ENCODE results near the gene VPS37B. TPM values are rescaled to one million over a fixed set of nuclear protein-coding genes. Genes with fewer than 3 reads are reported as not detected.

The VPS37B gene
- total and polyA plus RNA-seq, 3 experiments from 2014 or later, result 19.3 to 30.6 (median 19.9) TPM

DNA sequence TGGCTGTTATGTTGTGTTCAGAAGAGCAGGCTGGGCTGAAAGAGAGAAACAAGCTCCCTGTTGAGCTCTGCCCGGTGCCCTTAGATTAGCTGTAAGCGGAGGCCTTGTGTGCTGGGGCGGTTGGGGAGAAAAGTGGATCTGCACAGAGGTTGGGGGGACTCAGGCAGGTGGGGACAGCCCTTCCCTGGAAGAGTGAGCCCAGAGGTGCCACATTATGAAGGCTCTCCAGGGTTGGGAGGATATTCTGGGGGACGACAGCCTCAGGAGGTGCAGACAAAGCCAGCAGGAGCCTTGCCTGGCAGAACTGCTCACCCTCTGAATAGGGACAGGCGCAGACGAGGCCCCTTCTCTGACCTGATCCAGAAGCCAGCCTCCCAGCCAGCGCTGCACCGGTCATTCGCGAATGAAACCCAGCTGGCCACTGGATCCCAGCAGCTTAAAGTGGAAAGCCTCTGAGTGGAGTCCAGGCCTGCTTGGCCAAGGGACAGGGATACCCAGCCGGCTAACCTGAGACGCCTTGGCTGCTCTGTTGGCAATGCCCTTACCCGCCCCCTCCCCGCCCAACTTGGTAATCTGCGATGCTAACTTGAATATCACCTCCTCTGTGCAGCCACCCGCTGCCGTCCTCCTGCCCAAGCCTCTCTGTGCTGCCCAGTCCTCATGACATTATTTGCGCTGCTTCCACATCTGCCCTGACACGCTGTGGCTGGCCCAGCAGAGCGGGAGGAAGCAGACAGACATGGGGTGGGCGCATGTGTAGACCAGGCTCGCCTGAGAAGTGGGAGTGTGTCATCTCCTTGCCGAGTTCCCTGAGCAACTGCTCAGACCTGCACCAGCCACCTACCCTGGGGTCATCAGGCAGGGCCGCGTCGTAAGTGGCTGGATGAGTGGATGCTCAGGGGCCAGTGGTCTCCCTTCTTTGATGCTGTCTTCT lies 55.1 kb downstream of the VPS37B start:
- H3K27me3 Mint-ChIP-seq, result peaks cover 0 to 3% of the 10 kb centered on the region in 2 donors
- Histone ChIP-seq H3K36me3 (ENCODE audit: insufficient read depth, low read length) (no peaks in the 10 kb centered on the region), H3K9me3 (ENCODE audit: low read length) (no peaks in the 10 kb centered on the region), H3K27me3 (ENCODE audit: insufficient read depth, low read length, poor library complexity, severe bottlenecking) (no peaks in the 10 kb centered on the region), H3K4me3 (ENCODE audit: low read length) (no peak overlapping the region), H3K4me1 (ENCODE audit: insufficient read depth, low read length) (peaks cover 13% of the 10 kb centered on the region), H3K27ac (ENCODE audit: low read depth, low read length) (no peak overlapping the region)
- CTCF ChIA-PET, result interaction anchor here (1.3 kb wide), 1 partner anchor 13 kb away, joined by 3 read pairs; no protein-coding TSS in a partner anchor
- peaks cover 44 to 63% (median 45%) of the 10 kb centered on the region in 3 donors for H3K4me1 Mint-ChIP-seq
- H3K36me3 Mint-ChIP-seq, result peaks cover 0 to 27% (median 0%) of the 10 kb centered on the region in 3 donors
- no peak overlapping the region for H3K4me3 Mint-ChIP-seq
- H3K27ac Mint-ChIP-seq, result peak overlapping the region in 3 of 8 donors; percentile 61 to 87 (median 68)
- no peaks in the 10 kb centered on the region for H3K9me3 Mint-ChIP-seq
- POLR2A ChIA-PET, result no interaction called here
- DNase-seq, result no peak

DNA sequence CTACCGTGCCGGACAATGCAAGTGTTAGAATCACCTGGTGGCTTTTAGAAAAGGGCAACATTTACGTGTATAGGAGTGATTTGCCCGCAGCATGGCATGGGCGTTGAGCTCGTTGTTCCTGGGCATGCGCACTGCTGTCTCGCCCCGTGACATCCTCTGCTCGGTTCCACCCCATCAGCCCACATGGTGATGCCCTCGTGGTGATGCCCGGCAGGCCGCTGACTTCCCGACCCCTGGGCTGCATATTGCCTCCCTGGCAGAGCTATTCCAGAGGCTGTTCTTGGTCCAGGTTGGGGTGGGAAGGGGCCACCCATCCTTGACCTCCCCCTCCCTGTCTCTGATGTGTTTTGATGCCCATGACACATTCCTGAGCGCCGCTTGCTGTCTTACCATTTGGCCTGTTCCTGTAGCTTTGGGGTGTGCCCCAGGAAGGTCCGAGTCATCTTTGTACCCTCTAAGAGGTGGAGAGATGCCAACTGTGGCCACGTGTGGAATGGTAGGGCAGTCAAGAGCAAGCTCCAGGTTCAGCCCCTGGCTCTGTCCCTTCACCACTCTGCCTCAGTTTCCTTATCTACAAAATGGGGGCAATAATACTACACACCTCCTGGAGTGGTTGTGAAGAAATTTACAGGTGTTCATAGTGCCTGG lies 55.9 kb downstream of the VPS37B start:
- Mint-ChIP-seq H3K27me3 (peaks cover 0 to 3% of the 10 kb centered on the region in 2 donors), H3K4me3 (peak overlapping the region in 1 of 7 donors; percentile 60), H3K27ac (peak overlapping the region in 3 of 8 donors; percentile 38 to 68 (median 61)), H3K36me3 (peaks cover 0 to 27% (median 0%) of the 10 kb centered on the region in 3 donors), H3K9me3 (no peaks in the 10 kb centered on the region), H3K4me1 (peaks cover 44 to 63% (median 45%) of the 10 kb centered on the region in 3 donors)
- H3K36me3 ChIP-seq (ENCODE audit: insufficient read depth, low read length), result no peaks in the 10 kb centered on the region
- H3K4me1 ChIP-seq (ENCODE audit: insufficient read depth, low read length), result peaks cover 13% of the 10 kb centered on the region
- ChIA-PET CTCF (no interaction called here), POLR2A (no interaction called here)
- H3K4me3 ChIP-seq (ENCODE audit: low read length), result no peak overlapping the region
- no peak for DNase-seq
- H3K27ac ChIP-seq (ENCODE audit: low read depth, low read length), result no peak overlapping the region
- H3K27me3 ChIP-seq (ENCODE audit: insufficient read depth, low read length, poor library complexity, severe bottlenecking), result no peaks in the 10 kb centered on the region
- H3K9me3 ChIP-seq (ENCODE audit: low read length), result no peaks in the 10 kb centered on the region

DNA sequence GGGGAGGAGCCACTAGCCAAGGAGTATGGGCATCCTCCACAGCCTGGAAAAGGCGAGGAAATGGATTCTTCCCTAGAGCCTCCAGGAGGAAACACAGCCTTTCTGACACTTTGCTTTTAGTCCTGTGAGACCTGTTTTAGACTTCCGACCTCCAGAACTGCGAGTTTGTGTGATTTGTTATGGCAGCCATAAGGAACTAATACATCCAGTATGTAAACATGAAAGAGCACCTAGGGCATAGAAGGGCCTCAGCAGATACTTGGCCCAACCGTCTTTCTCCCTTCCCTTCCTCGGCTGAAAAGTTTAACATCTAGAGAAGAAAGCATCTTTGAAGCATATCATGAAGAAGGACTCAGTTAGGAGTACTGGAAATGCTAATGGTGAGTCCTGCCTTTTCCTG lies 57.1 kb downstream of the VPS37B start:
- peaks cover 17% of the 10 kb centered on the region for H3K4me1 ChIP-seq (ENCODE audit: insufficient read depth, low read length)
- no peak for DNase-seq
- peaks cover 52 to 72% (median 56%) of the 10 kb centered on the region in 3 donors for H3K4me1 Mint-ChIP-seq
- H3K27me3 Mint-ChIP-seq, result peaks cover 0 to 7% of the 10 kb centered on the region in 2 donors
- no peaks in the 10 kb centered on the region for H3K9me3 Mint-ChIP-seq
- H3K36me3 Mint-ChIP-seq, result peaks cover 0 to 27% (median 0%) of the 10 kb centered on the region in 3 donors
- H3K36me3 ChIP-seq (ENCODE audit: insufficient read depth, low read length), result no peaks in the 10 kb centered on the region
- H3K27ac Mint-ChIP-seq, result peak overlapping the region in 4 of 8 donors; percentile 26 to 80 (median 46)
- no peak overlapping the region for H3K27ac ChIP-seq (ENCODE audit: low read depth, low read length)
- H3K4me3 ChIP-seq (ENCODE audit: low read length), result no peak overlapping the region
- ChIA-PET CTCF (no interaction called here), POLR2A (no interaction called here)
- no peaks in the 10 kb centered on the region for H3K9me3 ChIP-seq (ENCODE audit: low read length)
- peak overlapping the region in 2 of 7 donors; percentile 39 to 79 for H3K4me3 Mint-ChIP-seq
- H3K27me3 ChIP-seq (ENCODE audit: insufficient read depth, low read length, poor library complexity, severe bottlenecking), result no peaks in the 10 kb centered on the region

DNA sequence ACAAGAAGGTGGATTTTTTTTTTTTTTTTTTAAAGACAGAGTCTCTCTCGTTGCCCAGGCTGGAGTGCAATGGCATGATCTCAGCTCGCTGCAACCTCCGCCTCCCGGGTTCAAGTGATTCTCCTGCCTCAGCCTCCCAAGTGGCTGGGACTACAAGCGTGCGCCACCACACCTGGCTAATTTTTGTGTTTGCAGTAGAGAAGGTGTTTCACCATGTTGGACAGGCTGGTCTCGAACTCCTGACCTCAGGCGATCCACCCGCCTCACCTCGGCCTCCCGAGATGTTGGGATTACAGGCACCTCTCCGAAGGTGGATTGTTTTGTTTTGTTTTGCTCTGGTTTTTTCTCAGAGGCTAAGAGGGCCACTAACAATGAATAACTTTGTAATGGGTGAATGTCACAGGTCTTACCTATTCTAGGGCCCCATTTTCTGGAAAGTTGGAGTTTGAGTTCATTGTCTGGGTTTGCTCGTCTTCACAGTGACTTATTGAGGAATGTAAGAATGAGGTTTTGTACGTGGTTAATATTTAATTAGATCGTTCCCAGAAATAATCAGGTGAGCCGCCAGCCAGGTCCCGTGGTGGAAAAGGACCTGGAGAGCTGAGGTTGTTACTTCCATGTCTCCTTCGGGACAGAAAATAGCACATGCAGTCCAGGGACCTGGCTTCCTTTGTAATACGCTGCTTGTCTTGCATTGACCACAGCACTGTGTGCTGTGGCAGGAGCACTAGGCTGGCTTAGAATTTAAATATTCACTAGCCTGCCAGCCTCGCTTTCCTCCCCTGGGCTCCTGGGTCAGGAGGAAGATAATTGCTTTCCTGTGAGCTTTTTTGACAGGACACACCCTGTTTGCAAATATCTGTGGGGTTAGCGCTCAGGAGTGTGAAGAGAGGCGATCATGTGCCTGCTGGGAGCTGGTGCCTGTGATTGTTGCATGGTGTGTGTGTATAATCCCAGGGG lies 58.3 kb downstream of the VPS37B start:
- H3K9me3 ChIP-seq (ENCODE audit: low read length), result no peaks in the 10 kb centered on the region
- H3K36me3 Mint-ChIP-seq, result peaks cover 0 to 27% (median 0%) of the 10 kb centered on the region in 3 donors
- DNase-seq, result no peak
- peak overlapping the region; percentile 90 to 99 (median 97) for H3K4me3 Mint-ChIP-seq
- H3K9me3 Mint-ChIP-seq, result no peaks in the 10 kb centered on the region
- H3K27ac Mint-ChIP-seq, result peak overlapping the region; percentile 14 to 96 (median 86)
- no peaks in the 10 kb centered on the region for H3K27me3 ChIP-seq (ENCODE audit: insufficient read depth, low read length, poor library complexity, severe bottlenecking)
- H3K4me1 Mint-ChIP-seq, result peaks cover 51 to 75% (median 60%) of the 10 kb centered on the region in 3 donors
- ChIA-PET CTCF (interaction anchor here (1.1 to 1.2 kb wide), 2 partner anchors 24 to 43 kb away, joined by 3 to 4 read pairs; no protein-coding TSS in a partner anchor), POLR2A (no interaction called here)
- H3K27me3 Mint-ChIP-seq, result peaks cover 0 to 7% of the 10 kb centered on the region in 2 donors
- no peaks in the 10 kb centered on the region for H3K36me3 ChIP-seq (ENCODE audit: insufficient read depth, low read length)
- no peak overlapping the region for H3K4me3 ChIP-seq (ENCODE audit: low read length)
- peaks cover 17% of the 10 kb centered on the region for H3K4me1 ChIP-seq (ENCODE audit: insufficient read depth, low read length)
- no peak overlapping the region for H3K27ac ChIP-seq (ENCODE audit: low read depth, low read length)

DNA sequence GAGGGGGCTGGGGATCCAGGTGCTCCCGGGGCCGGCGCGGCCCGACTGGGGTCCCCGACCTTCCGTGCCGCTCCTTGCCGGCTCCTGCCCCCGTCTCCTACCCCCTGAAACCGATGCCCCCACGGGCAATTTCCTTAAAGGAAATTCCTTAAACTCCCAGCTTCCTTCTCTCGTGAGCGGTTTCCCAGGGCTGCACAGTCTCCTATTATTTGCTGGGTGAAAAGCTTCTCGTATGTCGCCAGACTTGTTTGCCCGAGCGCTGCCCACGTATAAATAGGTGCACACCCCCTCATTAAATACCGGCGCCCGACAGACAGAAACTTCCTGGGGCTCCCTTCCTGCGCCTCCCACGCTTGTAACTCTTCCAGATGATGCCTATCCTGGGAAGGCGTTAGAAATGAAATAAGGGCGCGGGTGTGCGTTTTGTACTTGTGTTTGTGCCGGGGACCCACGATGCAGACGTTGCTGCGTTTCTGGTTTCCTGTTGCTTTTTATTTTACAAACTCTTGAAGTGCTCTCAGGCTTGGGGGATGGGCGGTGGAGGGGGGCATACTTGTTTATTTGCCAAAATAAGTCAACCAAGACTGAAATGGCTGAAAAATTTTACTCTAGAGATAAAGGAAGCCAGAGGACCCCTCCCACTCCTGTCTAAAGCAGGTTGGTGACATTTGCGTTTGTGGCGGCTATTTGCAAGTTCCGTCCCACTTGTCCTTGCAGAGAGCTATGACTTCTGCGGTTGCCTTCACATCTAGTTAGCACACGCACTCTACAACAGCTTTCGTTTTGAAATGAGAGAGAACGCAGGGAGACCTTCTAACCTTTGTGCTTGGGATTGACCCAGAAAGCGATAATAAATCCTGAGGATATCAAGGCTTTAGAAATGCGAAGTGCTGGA lies 59.6 kb downstream of the VPS37B start:
- Mint-ChIP-seq H3K9me3 (no peaks in the 10 kb centered on the region), H3K36me3 (peaks cover 0 to 25% (median 0%) of the 10 kb centered on the region in 3 donors), H3K27ac (peak overlapping the region; percentile 80 to 98 (median 94)), H3K4me1 (peaks cover 45 to 63% (median 51%) of the 10 kb centered on the region in 3 donors), H3K27me3 (peaks cover 0 to 7% of the 10 kb centered on the region in 2 donors), H3K4me3 (peak overlapping the region; percentile 90 to 99 (median 97))
- POLR2A ChIA-PET, result interaction anchor here (0.5 to 2.0 kb wide), 13 partner anchors 11 to 528 kb away, joined by 3 to 12 read pairs (median 4); partner anchors contain the start of genes MPHOSPH9, MTRFR, OGFOD2 and ZCCHC8
- DNase-seq, result peak in 4 of 5 donors; percentile 29 to 84 (median 66)
- H3K9me3 ChIP-seq (ENCODE audit: low read length), result no peaks in the 10 kb centered on the region
- H3K27me3 ChIP-seq (ENCODE audit: insufficient read depth, low read length, poor library complexity, severe bottlenecking), result no peaks in the 10 kb centered on the region
- CTCF ChIA-PET, result interaction anchor here (0.7 to 1.6 kb wide), 7 partner anchors 9 to 117 kb away, joined by 3 to 8 read pairs (median 4); no protein-coding TSS in a partner anchor
- peak overlapping the region; percentile 67 for H3K4me3 ChIP-seq (ENCODE audit: low read length)
- no peaks in the 10 kb centered on the region for H3K36me3 ChIP-seq (ENCODE audit: insufficient read depth, low read length)
- H3K27ac ChIP-seq (ENCODE audit: low read depth, low read length), result peak overlapping the region; percentile 56
- peaks cover 17% of the 10 kb centered on the region for H3K4me1 ChIP-seq (ENCODE audit: insufficient read depth, low read length)

DNA sequence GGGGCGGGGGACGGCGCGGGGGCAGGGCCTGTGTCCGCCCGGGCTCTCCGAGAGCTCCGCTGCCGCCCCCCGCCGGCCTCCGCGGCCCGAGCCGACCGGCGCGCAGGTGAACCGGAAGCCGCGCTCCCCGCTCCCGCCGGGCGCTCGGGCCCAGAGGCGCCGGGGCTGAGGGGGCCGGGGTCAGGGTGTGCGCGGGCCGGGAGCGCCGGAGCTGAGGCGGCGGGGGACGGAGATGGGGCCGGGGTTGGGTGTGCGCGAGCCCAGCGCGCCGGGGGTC lies 60.2 kb downstream of the VPS37B start:
- H3K4me1 Mint-ChIP-seq, result peaks cover 42 to 58% (median 49%) of the 10 kb centered on the region in 3 donors
- peak overlapping the region in 1 of 8 donors; percentile 80 for H3K27ac Mint-ChIP-seq
- Histone ChIP-seq H3K27ac (ENCODE audit: low read depth, low read length) (peak overlapping the region; percentile 56), H3K27me3 (ENCODE audit: insufficient read depth, low read length, poor library complexity, severe bottlenecking) (no peaks in the 10 kb centered on the region), H3K9me3 (ENCODE audit: low read length) (no peaks in the 10 kb centered on the region), H3K36me3 (ENCODE audit: insufficient read depth, low read length) (no peaks in the 10 kb centered on the region), H3K4me1 (ENCODE audit: insufficient read depth, low read length) (peaks cover 17% of the 10 kb centered on the region), H3K4me3 (ENCODE audit: low read length) (peak overlapping the region; percentile 67)
- ChIA-PET POLR2A (interaction anchor here (1.1 to 2.1 kb wide), 8 partner anchors 41 to 397 kb away, joined by 3 to 7 read pairs (median 6); partner anchors contain the start of genes MPHOSPH9, MTRFR, OGFOD2 and ZCCHC8), CTCF (interaction anchor here (1.0 to 1.6 kb wide), 4 partner anchors 9 to 61 kb away, joined by 3 to 5 read pairs (median 4); no protein-coding TSS in a partner anchor)
- no peaks in the 10 kb centered on the region for H3K9me3 Mint-ChIP-seq
- peaks cover 0 to 7% of the 10 kb centered on the region in 2 donors for H3K27me3 Mint-ChIP-seq
- peak in 3 of 5 donors; percentile 19 to 30 (median 26) for DNase-seq
- peaks cover 0 to 23% (median 0%) of the 10 kb centered on the region in 3 donors for H3K36me3 Mint-ChIP-seq
- peak overlapping the region in 5 of 7 donors; percentile 90 to 99 (median 97) for H3K4me3 Mint-ChIP-seq

Data from CD8-positive, alpha-beta memory T cell (primary cell).